Islet precursor cell (in vitro differentiated cells): ENCODE results near the gene BLMH.
"Not testable (repeated sequence)": the region's sequence is repeated elsewhere in the genome, so short reads cannot be mapped to it uniquely, and the experiment has no call there.

Experiments used
- DNase-seq: peaks from one replicate; pipeline ENCODE4 v3.0.0-alpha.2; 2018

BLMH gene

GRCh38 chr17:30225919-30226553 lies 65.7 kb downstream of the BLMH start:
- peak; percentile 89 for DNase-seq

DNA sequence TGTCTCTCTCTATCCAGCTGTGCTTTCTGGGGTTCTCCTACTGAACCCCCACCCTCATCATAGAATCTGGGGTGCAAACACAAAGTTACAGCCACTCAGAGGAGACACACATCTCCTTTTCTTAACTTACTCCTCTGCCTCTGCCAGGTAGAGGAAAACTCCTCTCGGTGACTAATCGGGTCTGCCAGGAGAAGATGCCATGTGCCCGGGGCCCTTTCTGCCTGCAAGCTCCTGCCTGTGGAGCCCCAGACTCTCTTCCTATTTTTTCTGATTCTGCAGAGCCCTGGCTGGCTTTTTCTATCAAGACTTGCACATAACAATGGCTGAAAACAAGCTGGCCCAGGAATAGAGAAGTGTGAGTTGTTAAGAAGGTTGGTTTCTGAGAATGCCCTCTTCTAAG lies 66.6 kb downstream of the BLMH start:
- DNase-seq = no peak

DNA sequence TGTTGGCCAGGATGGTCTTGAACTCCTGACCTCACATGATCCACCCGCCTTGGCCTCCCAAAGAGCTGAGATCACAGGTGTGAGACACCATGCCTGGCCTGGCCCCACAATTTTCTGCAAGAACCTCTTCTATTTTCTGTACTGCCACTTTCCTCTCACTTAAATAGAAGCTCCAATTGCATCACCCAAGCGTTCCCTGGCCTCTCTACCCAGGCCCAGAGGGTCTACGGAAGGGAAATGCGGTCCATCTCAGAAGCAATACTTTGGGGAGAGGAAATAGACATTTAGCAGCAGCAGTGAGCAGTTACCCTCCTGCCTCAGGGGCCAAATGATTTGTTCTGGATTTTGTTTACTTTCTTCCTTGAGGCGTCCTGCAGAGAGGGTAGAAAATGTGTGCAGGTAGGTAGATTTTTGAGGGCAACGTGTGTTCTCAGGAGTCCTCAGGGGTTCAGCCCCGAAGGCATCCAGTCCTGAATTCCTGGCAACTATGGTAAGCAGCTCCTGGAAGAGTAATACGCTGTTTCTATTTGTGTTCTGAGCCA lies 67.3 kb downstream of the BLMH start:
- DNase-seq = peak; percentile 66

DNA sequence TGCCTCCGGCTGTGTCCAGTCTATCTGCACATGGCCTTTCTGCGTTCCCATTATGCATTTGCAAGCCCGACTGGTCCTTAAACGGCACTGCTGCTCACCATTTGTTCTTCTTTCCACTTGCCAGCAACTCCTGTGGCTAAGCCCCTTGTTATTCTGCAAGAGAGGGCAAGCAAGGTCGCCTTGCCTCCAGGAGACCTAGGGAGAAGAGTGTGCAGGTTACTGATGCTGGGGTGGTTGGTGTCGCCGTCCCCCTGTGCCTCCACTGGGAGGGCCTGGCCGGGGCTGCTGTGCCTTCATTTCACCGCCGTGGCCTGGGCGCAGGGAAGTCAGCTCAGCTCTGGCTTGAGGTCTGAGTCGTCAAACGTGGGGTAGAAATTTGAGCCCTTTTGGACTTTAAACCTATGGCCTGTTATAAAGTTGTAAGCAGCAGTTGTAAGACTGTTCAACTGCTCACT lies 69.0 kb downstream of the BLMH start:
- DNase-seq = peak; percentile 50

GRCh38 chr17:30222251-30222650 lies 69.5 kb downstream of the BLMH start:
- no peak for DNase-seq

DNA sequence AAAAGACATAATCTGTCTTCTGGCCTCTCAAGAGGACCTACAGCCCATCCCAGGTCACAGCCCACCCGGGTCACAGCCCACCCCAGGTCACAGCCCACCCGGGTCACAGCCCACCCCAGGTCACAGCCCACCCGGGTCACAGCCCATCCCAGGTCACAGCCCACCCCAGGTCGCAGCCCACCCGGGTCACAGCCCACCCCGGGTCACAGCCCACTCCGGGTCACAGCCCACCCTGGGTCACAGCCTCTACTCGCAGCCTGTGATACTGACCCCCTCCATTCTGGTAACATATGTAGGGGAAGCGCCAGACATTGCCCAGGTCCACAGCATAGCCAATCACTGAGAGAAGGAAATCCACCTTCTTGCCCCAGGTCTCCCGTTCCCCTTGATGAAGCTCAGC lies 70.4 kb downstream of the BLMH start:
- no peak for DNase-seq

GRCh38 chr17:30220414-30220813 lies 71.3 kb downstream of the BLMH start:
- DNase-seq = no peak

DNA sequence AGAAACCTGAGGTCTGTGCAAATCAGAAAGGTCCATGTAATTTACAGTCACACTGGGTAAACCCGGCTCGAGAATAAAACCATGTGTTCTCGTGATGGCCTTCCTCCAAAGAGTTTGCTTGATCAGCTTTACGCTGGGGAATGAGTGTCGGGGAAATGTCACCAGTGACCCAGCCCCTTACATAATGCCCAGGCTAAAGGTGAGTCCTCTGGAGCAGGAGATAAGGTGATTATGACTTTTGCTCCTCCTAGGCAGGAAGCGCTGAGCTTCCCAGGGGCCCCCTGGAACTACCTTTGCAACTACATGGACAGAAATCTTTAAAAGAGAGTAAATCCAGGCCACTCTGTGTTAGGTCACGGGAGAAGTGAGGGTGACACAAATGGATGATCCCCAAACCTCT lies 71.9 kb downstream of the BLMH start:
- no peak for DNase-seq

DNA sequence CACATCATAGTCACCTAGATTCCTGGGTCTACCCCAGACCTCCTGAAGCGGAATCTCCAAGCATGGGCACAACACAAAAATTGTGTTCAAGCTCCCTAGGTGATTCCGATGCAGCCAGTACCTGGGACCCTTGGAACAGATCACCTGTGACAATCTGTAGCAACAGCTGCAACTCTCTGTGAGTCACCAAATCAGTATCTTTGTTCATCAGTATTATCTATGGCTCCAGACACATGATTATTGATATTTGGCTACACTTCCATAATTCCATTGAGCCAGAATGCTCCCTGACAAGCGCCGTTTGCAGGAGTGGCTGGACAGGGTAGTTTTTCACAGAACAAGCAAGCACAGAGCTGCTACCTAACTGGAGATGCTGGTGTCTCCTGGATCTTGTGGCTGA lies 72.4 kb downstream of the BLMH start:
- no peak for DNase-seq

GRCh38 chr17:30218799-30219198 lies 72.9 kb downstream of the BLMH start:
- DNase-seq = peak; percentile 53

GRCh38 chr17:30217746-30218245 lies 73.9 kb downstream of the BLMH start:
- peak; percentile 38 for DNase-seq

DNA sequence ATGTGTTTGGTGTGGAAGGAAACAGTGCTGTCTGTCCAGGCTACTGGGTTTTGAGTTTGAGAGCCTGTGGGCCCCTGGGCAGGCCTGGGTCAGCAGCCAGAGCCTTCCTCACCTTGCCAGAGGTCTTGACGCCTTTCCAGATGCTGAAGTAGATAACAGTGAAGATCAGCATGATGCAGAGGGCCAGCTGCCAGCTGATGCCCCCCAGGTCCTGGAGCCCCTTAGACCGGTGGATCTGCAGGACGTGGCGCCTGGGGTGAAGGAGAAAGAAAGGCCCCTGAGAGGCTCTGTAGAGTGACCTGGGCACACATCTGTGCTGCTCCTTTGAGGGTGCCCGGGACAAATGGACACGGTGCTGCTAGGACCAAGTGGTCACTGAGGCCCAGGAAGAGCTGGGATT lies 74.7 kb downstream of the BLMH start:
- no peak for DNase-seq

- peak; percentile 55 for DNase-seq
These were observed 79.0 kb downstream of the BLMH start for GRCh38 chr17:30212750-30213149.

- DNase-seq = no peak
These were observed 80.4 kb downstream of the BLMH start for GRCh38 chr17:30211371-30211770.

- no peak for DNase-seq
These were observed 80.8 kb downstream of the BLMH start for GRCh38 chr17:30210901-30211300.

DNA sequence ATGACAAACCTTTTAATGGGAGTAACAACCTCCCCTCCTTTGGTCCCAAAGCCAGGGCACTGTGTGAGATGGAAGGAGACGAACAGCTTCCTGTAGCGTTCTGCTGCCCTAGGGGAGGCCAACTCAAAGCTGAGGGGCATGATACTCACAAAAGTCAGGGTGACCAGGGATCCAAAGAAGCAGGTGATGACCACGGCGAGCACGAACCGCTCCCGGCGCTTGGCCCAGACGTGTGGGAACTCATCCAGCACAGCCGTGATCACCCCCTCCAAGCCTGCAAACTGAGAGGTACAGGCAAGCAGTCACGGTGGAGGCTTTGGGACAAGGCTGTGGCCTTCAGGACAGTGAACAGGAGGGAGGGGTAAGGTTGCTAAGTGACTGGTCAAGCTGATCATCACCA lies 81.4 kb downstream of the BLMH start:
- peak; percentile 47 for DNase-seq

GRCh38 chr17:30209930-30210329 lies 81.8 kb downstream of the BLMH start:
- no peak for DNase-seq

DNA sequence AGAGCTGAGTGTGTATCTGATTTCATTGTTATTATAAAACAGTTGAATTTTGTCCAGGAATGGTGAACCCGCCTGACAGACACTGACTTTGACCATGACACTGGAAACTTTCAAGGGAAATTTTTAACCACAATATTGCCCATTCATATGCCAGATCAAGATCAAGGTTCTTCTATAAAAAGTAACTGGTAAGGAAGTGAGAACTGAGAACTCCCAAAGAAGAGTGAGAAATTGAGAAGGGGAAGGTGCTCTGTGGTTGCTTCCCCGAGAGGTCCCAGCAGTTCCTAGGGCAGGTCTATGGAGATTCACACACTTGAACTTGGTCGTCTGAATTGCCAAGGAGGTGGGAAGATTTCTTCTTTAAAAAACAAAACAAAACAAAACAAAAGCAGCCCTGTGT lies 83.5 kb downstream of the BLMH start:
- DNase-seq = no peak

- DNase-seq = peak; percentile 70
These were observed 84.1 kb downstream of the BLMH start for GRCh38 chr17:30207655-30208054.

DNA sequence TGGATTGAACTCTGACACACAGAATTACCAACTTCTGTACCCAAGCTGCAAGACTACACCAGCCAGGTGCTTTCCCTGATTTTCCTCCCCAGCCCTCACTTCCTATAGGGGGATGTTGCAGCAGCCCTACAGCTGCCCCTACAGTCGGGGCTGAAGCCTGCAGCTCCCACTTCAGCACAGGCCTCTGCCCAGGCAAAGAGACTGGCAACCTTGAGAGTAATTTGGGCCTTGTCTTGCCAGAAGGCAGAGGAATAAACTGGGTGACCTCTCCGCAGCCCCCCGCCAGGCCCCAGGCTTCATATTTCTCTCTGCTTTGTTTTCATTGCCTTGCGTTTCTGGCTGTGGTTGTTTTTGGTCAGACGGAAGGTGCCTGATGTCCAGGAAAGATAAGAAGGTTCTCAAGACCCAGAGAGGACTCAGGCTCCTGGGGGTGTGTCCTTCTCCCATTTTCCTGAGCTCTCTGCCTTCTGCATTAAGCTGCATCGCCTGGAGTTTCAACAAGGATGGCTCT lies 88.2 kb downstream of the BLMH start:
- peak; percentile 77 for DNase-seq

- not testable (repeated sequence) for DNase-seq
These were observed 91.1 kb downstream of the BLMH start for GRCh38 chr17:30200656-30201055.

- no peak for DNase-seq
These were observed 91.6 kb downstream of the BLMH start for GRCh38 chr17:30200106-30200505.

DNA sequence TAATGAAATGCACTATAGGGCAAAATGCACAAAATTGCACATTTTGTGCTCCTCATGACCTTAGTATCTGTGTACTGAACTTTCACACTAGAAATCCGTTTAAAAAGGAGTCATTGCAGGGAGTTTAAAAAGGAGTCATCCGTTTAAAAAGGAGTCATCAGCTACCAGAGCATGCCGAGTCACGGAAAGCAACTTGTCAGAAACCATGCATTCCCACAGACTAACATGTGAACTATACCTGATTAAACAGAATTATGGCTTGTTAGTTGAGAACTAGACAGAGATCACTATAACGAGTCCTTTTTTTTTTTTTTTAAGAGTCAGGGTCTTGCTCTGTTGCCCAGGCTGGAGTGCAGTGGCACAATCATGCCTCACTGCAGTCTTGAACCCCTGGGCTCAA lies 92.1 kb downstream of the BLMH start:
- no peak for DNase-seq
